SK-N-SH (cell line): Measurements from ENCODE around the gene PRKAB1. TPM values are rescaled to one million over a fixed set of nuclear protein-coding genes. Genes with fewer than 3 reads are reported as not detected.

Experiments
- CTCF ChIA-PET: fragments of 300-600, 350-600 bp; formaldehyde crosslinking; extraction: SDS; loops from one replicate; lab custom pipeline; 2021; lab: Yijun Ruan, JAX
- POLR2A ChIA-PET: fragments of 350-600 bp; sonication (Branson Sonifier 250); formaldehyde crosslinking; extraction: SDS; loops from one replicate; lab custom pipeline; 2020; ENCODE audit warnings: antibody characterized with exemption, inconsistent platforms; lab: Yijun Ruan, JAX
- DNase-seq: peaks from one replicate; pipeline ENCODE4 v3.0.0; 2012
- H2AFZ ChIP-seq: fragments of 200-600 bp; sonication (generic); 2 replicates; pipeline ENCODE4 v1.8.1; 2016; ENCODE audit warnings: antibody characterized with exemption, mild to moderate bottlenecking, low read depth
- H3F3A ChIP-seq: fragments of 200-600 bp; sonication (generic); replicated peaks from 2 replicates; pipeline ENCODE3; 2016; ENCODE audit warnings: antibody characterized with exemption, mild to moderate bottlenecking; ENCODE audit not compliant: insufficient read depth
- H3K27ac ChIP-seq, 2 experiments: fragments of 200-500 bp in 1 of 2; fragments of 200-600 bp in 1 of 2; sonication (Bioruptor generic) in 1 of 2; sonication (generic), shearing (Covaris generic) in 1 of 2; 2 replicates each; pipeline versions ENCODE4 v1.5.1 to v1.6.1; 2014 to 2016; ENCODE audit warnings: low read depth in 2 of 2, inconsistent platforms in 1 of 2, low read length in 1 of 2, mild to moderate bottlenecking in 1 of 2, mixed read lengths in 1 of 2
- H3K27me3 ChIP-seq: fragments of 200-600 bp; sonication (generic), shearing (Covaris generic); 2 replicates; pipeline ENCODE4 v1.6.1; 2016; ENCODE audit warnings: mixed run types; ENCODE audit not compliant: insufficient read depth
- H3K36me3 ChIP-seq, 2 experiments: fragments of 200-500 bp in 1 of 2; fragments of 200-600 bp in 1 of 2; sonication (Bioruptor generic) in 1 of 2; sonication (generic) in 1 of 2; replicated peaks in 1 of 2; 2 replicates each; pipeline versions ENCODE3 to v1.5.1; 2014 to 2016; ENCODE audit warnings: low read length in 1 of 2, mild to moderate bottlenecking in 1 of 2; ENCODE audit not compliant: insufficient read depth in 2 of 2, control insufficient read depth in 1 of 2
- H3K4me1 ChIP-seq, 2 experiments: fragments of 200-500 bp in 1 of 2; fragments of 200-600 bp in 1 of 2; sonication (Bioruptor generic) in 1 of 2; sonication (generic), shearing (Covaris generic) in 1 of 2; 2 replicates each; pipeline versions ENCODE4 v1.5.1 to v1.6.1; 2014 to 2016; ENCODE audit warnings: low read depth in 1 of 2, low read length in 1 of 2, mixed run types in 1 of 2; ENCODE audit not compliant: insufficient read depth in 2 of 2, control insufficient read depth in 1 of 2
- H3K4me2 ChIP-seq: fragments of 200-600 bp; sonication (generic), shearing (Covaris generic); 2 replicates; pipeline ENCODE4 v1.6.1; 2017; ENCODE audit warnings: mixed run types
- H3K4me3 ChIP-seq, 2 experiments: fragments of 200-500 bp in 1 of 2; fragments of 200-600 bp in 1 of 2; sonication (Bioruptor generic) in 1 of 2; sonication (generic), shearing (Covaris generic) in 1 of 2; 2 replicates each; pipeline versions ENCODE4 v1.5.1 to v1.8.1; 2014 to 2016; ENCODE audit warnings: low read depth in 2 of 2, inconsistent platforms in 1 of 2, low read length in 1 of 2, mild to moderate bottlenecking in 1 of 2, mixed read lengths in 1 of 2, moderate library complexity in 1 of 2
- H3K79me2 ChIP-seq: fragments of 200-600 bp; sonication (generic); 2 replicates; pipeline ENCODE4 v1.8.1; 2017; ENCODE audit warnings: mild to moderate bottlenecking; ENCODE audit not compliant: insufficient read depth
- H3K9ac ChIP-seq: fragments of 200-600 bp; sonication (generic); 2 replicates; pipeline ENCODE4 v1.6.1; 2017; ENCODE audit warnings: mixed run types
- H3K9me2 ChIP-seq: fragments of 200-600 bp; sonication (generic); 2 replicates; pipeline ENCODE4 v1.6.1; 2017; ENCODE audit warnings: mixed run types
- H3K9me3 ChIP-seq: fragments of 200-600 bp; sonication (generic); 2 replicates; pipeline ENCODE4 v1.6.1; 2017; ENCODE audit warnings: mixed run types, mild to moderate bottlenecking, moderate library complexity
- H4K20me1 ChIP-seq: fragments of 200-600 bp; sonication (generic); 2 replicates; pipeline ENCODE4 v1.6.1; 2017; ENCODE audit warnings: mild to moderate bottlenecking, mixed run types; ENCODE audit not compliant: insufficient read depth
- ELF1 ChIP-seq: IDR thresholded peaks from 2 replicates; pipeline ENCODE4 v1.4.0; 2012
- EP300 ChIP-seq, 2 experiments: IDR thresholded peaks; 2 replicates each; pipeline versions ENCODE4 v1.4.0 to v1.6.1; 2012; ENCODE audit warnings: borderline replicate concordance in 1 of 2, low read depth in 1 of 2, low read length in 1 of 2
- FOXJ3 ChIP-seq: sonication (generic); formaldehyde crosslinking; IDR thresholded peaks from 2 replicates; pipeline ENCODE4 v1.5.1; 2020; ENCODE audit warnings: mild to moderate bottlenecking, missing genetic modification reagents
- FOXM1 ChIP-seq: IDR thresholded peaks from 2 replicates; pipeline ENCODE4 v1.4.0; 2012; ENCODE audit warnings: low read depth, mild to moderate bottlenecking
- GABPA ChIP-seq: IDR thresholded peaks from 2 replicates; pipeline ENCODE4 v1.4.0; 2012; ENCODE audit warnings: low read depth, mild to moderate bottlenecking
- IRF3 ChIP-seq: fragments of 150-350 bp; IDR thresholded peaks from 2 replicates; pipeline ENCODE4 v1.6.1; 2016; ENCODE audit warnings: mild to moderate bottlenecking, low read depth, low read length
- JUND ChIP-seq: IDR thresholded peaks from 2 replicates; pipeline ENCODE4 v1.4.0; 2012
- NRF1 ChIP-seq: IDR thresholded peaks from 2 replicates; pipeline ENCODE4 v1.6.1; 2012; ENCODE audit warnings: low read depth, mild to moderate bottlenecking, low read length
- PBX3 ChIP-seq: IDR thresholded peaks from 2 replicates; pipeline ENCODE4; 2012
- RCOR1 ChIP-seq: fragments of 150-350 bp; IDR thresholded peaks from 2 replicates; pipeline ENCODE4 v1.6.1; 2017; ENCODE audit warnings: antibody characterized with exemption, low read length
- SIN3A ChIP-seq: IDR thresholded peaks from 2 replicates; pipeline ENCODE4 v1.6.1; 2012; ENCODE audit warnings: low read depth, mild to moderate bottlenecking, low read length, moderate library complexity, borderline replicate concordance
- TCF12 ChIP-seq: IDR thresholded peaks from 2 replicates; pipeline ENCODE4 v1.4.0; 2012
- WGBS: methylation state at CpG from one replicate; pipeline ENCODE4 v1.1.6; 2017; ENCODE audit warnings: low lambda C conversion rate; 5-methylcytosine and 5-hydroxymethylcytosine counted together
- polyA plus RNA-seq, 3 experiments: library from polyadenylated mRNA; depleted of rRNA; stranded (reverse); fragments of >200 nt; gene quantifications; 2 replicates each; pipeline ENCODE4 v1.2.3, GENCODE V29; 2012
- TF ChIP-seq, protein P1 (sequence below): IDR thresholded peaks from 2 replicates; pipeline ENCODE4 v1.4.0; 2012; ENCODE audit warnings: low read depth
- TF ChIP-seq, protein P2 (sequence below): IDR thresholded peaks from 2 replicates; pipeline ENCODE4 v1.4.0; 2012; ENCODE audit warnings: low read depth, borderline replicate concordance
- TF ChIP-seq, protein P3 (sequence below): IDR thresholded peaks from 2 replicates; pipeline ENCODE4 v1.4.0; 2012; ENCODE audit warnings: low read depth, borderline replicate concordance
- TF ChIP-seq, protein P4 (sequence below): fragments of 150-350 bp; IDR thresholded peaks from 2 replicates; pipeline ENCODE4 v1.6.1; 2017; ENCODE audit warnings: antibody characterized with exemption, low read length, low read depth, borderline replicate concordance

The PRKAB1 gene
- polyA plus RNA-seq, 1 of the 3 experiments (the other 2 are of a cell fraction), result 28.9 TPM

DNA sequence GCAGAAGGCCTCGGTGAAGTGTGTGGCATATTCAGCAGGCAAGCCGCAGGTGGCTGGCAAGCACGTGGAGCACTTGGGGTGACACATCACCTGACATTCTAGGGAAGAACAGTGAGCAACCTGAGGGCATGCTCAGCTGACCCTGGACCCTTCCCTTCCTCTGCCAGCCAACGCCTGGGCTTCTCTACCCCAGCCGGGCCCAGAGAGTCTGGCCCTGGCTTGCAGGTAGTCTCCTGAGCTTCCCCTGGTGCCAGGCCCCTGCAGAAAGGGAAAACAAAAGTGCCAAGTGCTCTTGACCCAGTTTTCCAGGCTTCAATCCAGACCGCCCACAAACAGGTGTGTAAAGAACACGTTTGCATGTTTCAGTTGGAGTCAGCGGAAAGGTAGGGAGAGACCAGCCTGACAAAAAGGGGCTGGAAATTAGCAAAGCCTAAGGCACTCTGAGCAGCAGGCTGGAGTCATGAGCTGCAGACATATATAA, 45.7 kb downstream of the PRKAB1 start (continued):
- TF ChIP-seq IRF3 (no peak), FOXM1 (no peak)
- TF ChIP-seq, all 33 proteins: peak for 0

GRCh38 chr12:119714614-119715267, 46.8 kb downstream of the PRKAB1 start:
- no peaks in the 10 kb centered on the region for H3K9me2 ChIP-seq
- no peaks in the 10 kb centered on the region for H4K20me1 ChIP-seq
- no peak overlapping the region for H2AFZ ChIP-seq
- H3K79me2 ChIP-seq, result no peaks in the 10 kb centered on the region
- no peak overlapping the region for H3K4me2 ChIP-seq
- no peak overlapping the region for H3K9ac ChIP-seq
- H3F3A ChIP-seq, result no peaks in the 10 kb centered on the region
- H3K4me1 ChIP-seq, result 0 out of 4 replicates have a peak, but pooled peaks cover 0 to 4% of the 10 kb centered on the region in 2 experiments
- no peaks in the 10 kb centered on the region for H3K27me3 ChIP-seq
- no peak overlapping the region for H3K4me3 ChIP-seq
- ChIA-PET CTCF (no interaction called here), POLR2A (no interaction called here)
- 97% methylated on average over 4 of the region's 4 CpGs for WGBS
- DNase-seq, result no peak
- TF ChIP-seq GABPA (no peak), FOXJ3 (CRISPR knock-in tag) (no peak), TCF12 (no peak), FOXM1 (no peak), EP300 (IDR thresholded peaks at IDR 0.05; ENCODE audit: borderline replicate concordance in 1 of 2, low read depth in 1 of 2, low read length in 1 of 2) (no peak), PBX3 (no peak), NRF1 (no peak), JUND (no peak), SIN3A (no peak), IRF3 (no peak), ELF1 (no peak), RCOR1 (no peak)
- TF ChIP-seq, protein P1, sequence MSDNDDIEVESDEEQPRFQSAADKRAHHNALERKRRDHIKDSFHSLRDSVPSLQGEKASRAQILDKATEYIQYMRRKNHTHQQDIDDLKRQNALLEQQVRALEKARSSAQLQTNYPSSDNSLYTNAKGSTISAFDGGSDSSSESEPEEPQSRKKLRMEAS, result no peak
- TF ChIP-seq, protein P2, sequence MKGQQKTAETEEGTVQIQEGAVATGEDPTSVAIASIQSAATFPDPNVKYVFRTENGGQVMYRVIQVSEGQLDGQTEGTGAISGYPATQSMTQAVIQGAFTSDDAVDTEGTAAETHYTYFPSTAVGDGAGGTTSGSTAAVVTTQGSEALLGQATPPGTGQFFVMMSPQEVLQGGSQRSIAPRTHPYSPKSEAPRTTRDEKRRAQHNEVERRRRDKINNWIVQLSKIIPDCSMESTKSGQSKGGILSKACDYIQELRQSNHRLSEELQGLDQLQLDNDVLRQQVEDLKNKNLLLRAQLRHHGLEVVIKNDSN, result no peak
- TF ChIP-seq, protein P3, sequence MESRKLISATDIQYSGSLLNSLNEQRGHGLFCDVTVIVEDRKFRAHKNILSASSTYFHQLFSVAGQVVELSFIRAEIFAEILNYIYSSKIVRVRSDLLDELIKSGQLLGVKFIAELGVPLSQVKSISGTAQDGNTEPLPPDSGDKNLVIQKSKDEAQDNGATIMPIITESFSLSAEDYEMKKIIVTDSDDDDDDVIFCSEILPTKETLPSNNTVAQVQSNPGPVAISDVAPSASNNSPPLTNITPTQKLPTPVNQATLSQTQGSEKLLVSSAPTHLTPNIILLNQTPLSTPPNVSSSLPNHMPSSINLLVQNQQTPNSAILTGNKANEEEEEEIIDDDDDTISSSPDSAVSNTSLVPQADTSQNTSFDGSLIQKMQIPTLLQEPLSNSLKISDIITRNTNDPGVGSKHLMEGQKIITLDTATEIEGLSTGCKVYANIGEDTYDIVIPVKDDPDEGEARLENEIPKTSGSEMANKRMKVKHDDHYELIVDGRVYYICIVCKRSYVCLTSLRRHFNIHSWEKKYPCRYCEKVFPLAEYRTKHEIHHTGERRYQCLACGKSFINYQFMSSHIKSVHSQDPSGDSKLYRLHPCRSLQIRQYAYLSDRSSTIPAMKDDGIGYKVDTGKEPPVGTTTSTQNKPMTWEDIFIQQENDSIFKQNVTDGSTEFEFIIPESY, result no peak
- TF ChIP-seq, protein P4, sequence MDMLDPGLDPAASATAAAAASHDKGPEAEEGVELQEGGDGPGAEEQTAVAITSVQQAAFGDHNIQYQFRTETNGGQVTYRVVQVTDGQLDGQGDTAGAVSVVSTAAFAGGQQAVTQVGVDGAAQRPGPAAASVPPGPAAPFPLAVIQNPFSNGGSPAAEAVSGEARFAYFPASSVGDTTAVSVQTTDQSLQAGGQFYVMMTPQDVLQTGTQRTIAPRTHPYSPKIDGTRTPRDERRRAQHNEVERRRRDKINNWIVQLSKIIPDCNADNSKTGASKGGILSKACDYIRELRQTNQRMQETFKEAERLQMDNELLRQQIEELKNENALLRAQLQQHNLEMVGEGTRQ, result no peak
- no peak overlapping the region for H3K27ac ChIP-seq
- no peaks in the 10 kb centered on the region for H3K9me3 ChIP-seq
- H3K36me3 ChIP-seq, result peaks cover 16 to 18% of the 10 kb centered on the region in 2 experiments
